Stimulated activated CD4-positive, alpha-beta T cell treated with anti-CD3 and anti-CD28 coated beads, Interleukin-1b, Interleukin-23, amount 100 ng/mL, for 24 hours (primary cell): Measurements from ENCODE around the gene CD37.
A peak's percentile ranks its signal among the peaks of the same experiment; 100 is the strongest.
"Not testable (repeated sequence)": the region's sequence is repeated elsewhere in the genome, so short reads cannot be mapped to it uniquely, and the experiment has no call there.

Source experiments
- DNase-seq, 4 experiments: peaks; one replicate each; pipeline ENCODE4 v3.0.0-alpha.2; 2020; ENCODE audit warnings: low read depth in 4 of 4, low spot score in 1 of 4

The CD37 gene, protein sequence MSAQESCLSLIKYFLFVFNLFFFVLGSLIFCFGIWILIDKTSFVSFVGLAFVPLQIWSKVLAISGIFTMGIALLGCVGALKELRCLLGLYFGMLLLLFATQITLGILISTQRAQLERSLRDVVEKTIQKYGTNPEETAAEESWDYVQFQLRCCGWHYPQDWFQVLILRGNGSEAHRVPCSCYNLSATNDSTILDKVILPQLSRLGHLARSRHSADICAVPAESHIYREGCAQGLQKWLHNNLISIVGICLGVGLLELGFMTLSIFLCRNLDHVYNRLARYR

DNA sequence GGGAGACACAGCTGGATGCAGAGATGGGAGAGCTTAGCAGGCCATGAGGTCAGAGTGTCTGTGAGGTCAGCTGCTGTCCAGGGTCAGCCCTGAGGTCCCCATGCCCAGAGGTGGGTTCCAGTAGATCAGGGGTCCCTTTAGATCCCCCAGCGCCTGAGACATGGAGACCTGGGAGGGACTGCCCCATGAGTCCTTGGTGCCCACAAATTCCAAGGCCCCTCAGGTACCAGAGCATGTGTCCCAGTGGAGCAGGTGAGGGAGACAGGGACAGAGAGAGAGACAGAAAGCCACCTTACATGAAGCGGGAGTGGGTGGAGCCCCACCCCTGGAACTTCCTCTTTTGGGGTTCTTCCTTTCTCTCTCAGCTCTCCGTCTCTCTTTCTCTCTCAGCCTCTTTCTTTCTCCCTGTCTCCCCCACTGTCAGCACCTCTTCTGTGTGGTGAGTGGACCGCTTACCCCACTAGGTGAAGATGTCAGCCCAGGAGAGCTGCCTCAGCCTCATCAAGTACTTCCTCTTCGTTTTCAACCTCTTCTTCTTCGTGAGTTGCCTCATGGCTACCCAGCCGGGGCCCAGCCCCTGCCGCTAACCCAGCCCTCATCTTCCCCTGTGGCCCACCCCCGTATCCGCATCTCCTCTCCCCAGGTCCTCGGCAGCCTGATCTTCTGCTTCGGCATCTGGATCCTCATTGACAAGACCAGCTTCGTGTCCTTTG, at the start of gene CD37:
Gene CD37, plus strand, starts transcription at position 336 of the 713 bp plus-strand sequence. Its CDS starts 135 bp downstream, at position 471.
- DNase-seq, result peak in 1 of 4 experiments; percentile 36

DNA sequence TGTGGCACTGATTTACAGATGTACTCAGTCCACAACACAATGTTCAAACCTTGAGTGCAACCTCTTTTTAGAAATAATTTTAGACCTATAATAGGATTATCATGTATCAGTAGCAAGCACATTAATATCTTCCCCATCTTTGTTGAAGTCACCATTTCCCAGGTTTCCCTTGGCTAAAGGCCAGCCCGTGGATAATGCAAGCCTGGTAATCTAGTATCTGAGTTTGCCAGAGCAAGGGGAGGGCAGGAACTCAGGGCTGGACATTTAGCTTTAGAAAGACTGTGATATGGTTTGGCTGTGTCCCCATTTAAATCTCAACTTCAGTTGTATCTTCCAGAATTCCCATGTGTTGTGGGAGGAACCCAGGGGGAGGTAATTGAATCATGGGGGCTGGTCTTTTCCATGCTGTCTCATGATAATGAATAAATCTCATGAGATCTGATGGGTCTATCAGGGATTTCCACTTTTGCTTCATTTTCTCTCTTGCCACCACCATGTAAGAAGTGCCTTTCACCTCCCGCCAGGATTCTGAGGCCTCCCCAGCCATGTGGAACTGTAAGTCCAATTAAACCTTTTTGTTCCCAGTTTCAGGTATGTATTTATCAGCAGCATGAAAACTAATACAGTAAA, 48.0 kb upstream of the CD37 start:
- no peak for DNase-seq

DNA sequence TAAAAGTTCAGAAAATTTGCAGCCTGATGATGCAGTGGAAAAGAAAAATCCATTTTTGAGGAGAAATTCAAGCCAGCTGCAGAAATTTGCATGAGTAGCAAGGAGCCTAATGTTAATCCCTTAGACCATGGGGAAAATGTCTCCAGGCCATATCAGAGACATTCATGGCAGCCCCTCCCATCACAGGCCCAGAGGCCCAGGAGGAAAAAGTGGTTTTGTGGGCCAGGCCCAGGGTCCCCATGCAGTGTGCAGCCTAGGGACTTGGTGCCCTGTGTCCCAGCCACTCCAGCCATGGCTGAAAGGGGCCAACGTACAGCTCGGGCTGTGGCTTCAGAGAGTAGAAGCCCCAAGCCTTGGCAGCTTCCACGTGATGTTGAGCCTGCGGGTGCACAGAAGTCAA, 47.0 kb upstream of the CD37 start:
- not testable (repeated sequence) for DNase-seq

DNA sequence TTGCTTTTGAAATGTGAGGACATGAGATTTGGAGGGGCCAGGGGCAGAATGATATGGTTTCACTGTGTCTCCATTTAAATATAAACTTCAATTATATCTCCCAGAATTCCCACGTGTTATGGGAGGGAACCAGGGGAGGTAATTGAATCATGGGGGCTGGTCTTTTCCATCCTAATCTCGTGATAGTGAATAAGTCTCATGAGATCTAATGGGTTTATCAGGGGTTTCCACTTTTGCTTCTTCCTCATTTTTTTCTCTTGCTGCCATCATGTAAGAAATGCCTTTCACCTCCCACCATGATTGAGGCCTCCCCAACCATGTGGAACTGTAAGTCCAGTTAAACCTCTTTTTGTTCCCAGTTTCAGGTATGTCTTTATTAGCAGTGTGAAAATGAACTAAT, 45.9 kb upstream of the CD37 start:
- not testable (repeated sequence) for DNase-seq

DNA sequence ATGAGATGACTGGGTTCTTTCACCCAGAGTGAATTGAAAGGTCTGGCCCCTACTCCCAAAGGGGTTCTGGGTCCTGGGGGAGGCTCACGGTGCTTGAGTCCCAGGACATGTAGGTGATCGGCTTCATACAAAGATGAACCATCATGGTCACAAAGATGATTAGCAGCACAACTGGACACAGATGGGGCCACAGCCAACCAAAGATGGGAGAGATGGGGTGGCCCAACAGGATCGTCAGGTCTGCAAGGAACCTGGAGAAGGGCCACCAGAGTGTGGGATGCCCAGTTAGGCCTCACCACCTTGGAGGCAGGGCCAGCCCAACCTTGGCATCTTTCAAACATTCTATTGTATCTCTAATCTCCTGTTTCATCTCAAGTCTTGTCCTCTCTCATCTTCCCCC, 44.7 kb upstream of the CD37 start:
- DNase-seq, result no peak

DNA sequence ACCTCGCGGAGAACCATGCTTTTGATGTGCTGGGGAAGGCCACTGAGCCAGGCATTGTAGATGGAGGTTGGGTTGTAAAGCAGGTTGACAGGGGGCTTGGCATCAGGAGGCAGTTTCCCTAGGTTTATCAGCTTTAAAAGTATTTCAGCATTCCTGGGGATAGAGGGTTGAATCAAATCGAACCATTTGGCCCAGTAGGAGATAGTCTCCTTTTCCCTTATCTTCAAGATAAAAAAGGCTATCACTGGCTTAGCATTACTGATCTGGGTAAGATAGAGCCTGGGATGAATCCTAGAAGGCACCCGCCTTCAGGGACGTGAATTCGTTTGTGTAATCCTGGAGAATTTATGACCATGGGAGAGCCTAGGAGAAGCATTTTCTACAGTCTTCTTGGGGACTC, 40.8 kb upstream of the CD37 start:
- DNase-seq, result no peak

DNA sequence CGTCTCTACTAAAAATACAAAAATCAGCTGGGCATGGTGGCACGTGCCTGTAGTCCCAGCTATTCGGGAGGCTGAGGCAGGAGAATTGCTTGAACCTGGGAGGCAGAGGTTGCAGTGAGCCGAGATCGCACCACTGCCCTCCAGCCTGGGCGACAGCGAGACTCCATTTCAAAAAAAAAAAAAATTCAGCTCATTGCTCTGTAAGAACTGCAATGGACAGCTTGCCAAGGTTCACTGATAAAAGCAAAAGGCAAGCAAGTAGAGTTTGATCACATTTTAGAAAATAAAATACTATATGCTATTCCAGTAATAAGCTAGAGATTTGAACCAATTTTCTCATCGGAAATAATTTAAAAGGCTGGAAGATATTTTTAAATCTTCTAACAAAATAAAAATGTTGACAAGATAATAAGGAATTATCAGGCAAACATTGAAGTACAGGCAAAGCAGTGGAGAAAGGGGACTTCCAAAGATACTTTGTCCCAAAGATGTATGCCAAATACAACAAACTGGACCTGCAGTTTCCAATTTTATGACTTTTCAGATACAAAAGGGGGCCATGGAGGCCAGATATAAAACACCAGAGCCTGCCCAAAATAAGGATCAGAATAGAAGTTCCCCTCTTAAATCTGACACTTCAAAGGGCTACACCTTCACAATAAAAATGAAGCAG, 39.9 kb upstream of the CD37 start:
- DNase-seq, result no peak

DNA sequence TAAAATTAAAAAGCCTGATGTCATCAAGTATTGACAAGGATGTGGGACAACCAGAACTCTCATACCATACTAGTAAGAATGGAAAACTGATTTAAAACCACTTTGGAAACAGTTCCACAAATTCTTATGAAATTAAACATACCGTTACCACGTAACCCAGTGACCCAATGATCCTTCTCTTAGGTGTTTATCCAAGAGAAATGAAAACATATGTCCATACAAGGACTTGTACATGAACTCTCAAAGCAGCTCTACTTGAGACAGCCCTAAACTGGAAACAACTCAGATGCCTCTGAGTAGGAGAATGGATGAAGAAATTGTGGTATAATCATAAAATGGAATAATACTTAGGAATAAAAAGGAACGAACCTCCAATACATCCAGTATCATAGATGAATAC, 37.8 kb upstream of the CD37 start:
- DNase-seq, result no peak

DNA sequence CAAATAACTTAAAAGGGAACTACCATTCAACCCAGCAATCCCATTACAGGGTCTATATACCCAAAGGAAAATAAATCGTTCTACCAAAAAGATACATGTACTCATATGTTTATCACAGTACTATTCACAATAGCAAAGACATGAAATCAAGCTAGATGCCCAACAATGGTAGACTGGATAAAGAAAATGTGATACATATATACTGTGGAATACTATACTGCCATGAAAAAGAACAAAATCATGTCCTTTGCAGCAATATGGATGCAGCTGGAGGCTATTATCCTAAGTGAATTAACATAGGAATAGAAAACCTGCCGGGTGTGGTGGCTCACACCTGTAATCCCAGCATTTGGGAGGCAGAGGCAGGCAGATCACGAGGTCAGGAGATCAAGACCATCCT, 36.6 kb upstream of the CD37 start:
- not testable (repeated sequence) for DNase-seq

DNA sequence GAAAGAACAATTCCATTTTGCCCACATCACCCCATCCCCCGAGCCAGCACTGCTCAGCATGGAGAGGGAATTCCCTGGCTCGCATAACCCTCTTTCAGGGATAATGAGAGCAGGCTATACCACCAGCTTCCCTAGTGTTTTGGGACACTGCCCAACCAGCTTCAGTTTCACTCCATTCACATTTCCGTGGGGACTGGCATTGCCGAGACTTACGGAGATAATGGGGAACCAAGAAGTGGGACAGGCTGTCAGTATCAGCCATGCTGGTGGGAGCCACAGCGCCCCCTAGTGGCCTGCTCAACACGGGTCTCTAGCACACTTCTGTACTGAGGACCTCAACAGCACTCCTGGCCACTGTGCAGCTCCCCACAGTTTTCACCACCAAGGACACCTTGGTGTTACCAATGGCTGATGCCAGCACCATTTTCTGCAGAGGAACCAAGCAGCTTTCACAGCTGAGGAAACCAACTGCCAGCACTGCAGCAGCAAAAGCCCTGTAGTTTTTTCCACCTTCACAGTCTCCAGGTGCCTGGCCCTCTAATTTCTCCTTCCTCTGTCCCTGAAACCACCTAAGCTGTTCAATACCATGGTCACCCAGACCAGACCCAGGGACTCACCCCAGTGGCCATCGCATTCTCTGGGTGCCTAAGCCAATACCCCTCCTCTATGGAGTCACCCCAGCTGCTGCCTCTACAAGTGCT, 33.9 kb upstream of the CD37 start:
- peak; percentile 66 to 79 (median 76) for DNase-seq

DNA sequence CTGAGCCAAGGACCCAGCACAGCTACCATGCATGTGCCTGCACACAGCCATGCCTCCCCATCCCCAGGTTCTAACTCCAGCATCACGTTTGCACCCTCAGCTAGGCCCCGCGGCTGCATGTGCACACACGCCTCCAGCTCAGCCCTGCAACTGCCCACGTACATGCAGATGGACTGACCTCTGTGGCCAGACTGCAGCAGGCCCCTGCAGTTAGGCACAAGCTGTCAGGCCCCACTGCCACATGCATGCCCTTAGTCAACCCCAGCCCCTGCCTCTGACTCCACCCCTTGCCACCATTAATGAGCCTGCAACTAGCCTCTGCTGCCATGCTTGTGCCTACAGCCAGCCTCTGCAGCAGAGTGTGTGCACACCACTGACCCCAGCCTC, 33.3 kb upstream of the CD37 start:
- DNase-seq, result no peak

DNA sequence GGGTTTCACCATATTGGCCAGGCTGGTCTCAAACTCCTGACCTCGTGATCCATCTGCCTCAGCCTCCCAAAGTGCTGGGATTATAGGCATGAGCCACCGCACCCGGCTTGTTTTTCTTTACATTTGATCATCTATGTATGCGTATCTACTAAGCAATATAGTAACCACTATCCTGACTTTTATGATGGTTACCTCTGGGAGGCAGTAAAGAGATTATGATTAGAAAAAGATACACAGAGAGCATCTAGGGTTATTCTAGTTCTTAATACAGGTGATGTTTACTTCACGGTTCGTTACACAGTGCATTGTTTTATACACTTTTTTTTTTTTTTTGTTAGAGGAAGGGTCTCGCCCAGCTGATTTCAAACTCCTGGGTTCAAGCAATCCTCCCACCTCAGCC, 28.5 kb upstream of the CD37 start:
- not testable (repeated sequence) for DNase-seq

DNA sequence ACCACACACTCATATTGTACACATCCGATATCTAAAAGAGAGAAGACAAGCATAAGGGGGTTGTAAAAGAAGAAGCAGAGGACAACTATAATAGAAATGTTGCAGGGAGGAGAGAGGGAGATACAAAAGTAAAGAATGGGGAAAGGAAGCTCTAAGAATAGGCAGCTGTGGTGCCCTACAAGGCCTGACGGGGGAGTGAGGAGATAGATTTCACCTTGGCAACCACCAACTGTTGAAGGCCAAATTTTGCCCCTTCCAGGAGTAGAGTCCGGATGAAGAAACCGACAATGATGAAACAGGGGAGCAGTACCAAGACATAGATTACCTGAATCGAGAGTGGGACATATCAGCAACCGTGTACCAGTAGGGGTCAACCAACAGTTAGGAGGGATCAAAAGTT, 26.1 kb upstream of the CD37 start:
- DNase-seq, result no peak

DNA sequence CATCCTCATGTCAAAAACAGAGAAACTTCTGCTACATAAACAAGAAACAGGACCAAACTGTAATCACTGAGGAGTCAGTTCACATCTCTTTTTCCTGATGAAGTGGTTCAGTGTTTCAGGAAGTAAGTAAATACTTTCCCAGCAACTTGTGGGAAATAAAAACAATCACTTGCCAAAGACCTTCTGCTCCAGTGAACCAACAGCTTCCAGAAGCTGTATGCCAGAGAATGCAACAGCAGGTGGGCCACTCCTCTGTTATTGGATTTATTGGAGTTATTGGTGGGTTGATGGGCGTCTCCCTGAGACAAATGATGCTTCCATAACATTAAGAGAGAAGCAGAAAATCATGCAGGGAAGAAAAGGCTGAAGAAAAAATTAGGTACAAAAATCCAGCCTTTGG, 20.1 kb upstream of the CD37 start:
- DNase-seq, result no peak

DNA sequence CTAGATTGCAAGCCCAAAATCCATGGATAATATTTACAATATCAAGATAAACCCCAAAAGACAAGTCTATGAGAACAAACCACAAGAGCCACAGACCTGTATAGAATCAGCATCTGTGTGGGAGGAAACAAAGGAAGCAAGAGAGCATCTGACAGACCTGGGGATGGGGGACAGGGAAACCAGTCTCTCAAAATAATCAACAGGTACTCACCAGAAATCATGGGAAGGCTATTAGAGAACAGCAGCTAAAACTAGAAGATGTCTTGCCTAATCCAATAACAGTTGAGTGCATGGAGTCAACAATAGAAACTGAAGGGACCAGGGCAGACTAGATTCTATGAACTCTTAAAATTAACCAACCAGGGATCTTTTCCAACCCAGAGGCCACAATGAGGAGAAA, 18.9 kb upstream of the CD37 start:
- no peak for DNase-seq

DNA sequence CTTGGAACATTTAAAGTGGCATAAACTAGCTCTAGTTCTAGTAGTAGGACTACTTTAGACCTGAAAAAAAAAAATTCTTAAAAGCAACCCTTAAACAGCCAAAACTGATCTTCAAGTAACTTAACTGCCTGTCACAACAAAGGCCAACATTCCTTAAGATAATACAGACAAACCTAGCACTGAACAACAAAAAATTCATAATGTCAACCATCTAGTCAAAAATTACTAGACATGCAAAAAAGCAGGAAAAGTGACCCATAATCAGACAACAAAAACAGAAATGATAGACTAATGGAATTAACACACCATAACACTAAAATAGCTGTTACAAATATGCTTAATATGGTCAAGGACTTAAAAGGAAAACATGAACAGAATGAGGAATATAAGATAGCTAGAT, 16.9 kb upstream of the CD37 start:
- no peak for DNase-seq

DNA sequence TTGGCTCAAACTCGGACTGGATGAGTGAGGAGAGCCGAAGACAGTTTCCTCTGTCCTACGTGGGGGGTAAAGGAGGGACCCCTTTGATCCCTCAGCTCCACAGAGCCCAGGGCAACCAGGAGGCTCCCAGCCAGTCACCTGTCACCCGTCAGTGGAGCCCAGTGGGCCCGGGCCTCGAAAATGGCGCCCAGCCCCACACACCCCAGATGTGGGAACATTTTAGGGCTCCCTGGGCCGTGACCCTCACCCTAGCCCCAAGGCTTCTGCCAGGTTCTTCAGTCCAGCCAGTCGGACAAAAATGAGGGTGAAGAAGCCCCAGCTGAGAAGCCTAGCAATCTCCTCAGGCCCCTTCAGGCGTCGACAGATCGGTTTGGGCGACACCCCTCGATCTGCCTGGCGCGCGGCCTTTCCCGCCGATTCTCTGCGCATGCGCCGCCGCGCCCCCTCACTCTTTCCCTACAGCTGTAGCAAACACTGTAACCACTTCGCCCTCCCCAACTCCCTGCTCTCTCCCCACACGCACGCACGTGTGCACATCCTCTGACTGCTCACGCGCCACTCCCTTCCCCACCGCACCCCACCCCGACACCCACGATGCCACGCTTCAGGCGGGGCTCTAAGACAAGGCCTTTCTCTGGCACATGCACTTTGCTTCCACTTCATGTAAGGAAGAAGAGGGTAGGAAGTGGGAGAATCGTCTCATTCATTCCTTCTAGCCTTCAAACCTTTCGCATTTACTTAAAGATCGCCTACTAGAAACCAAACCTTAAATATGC, 10.2 kb upstream of the CD37 start, which contains the start of gene SLC6A16:
Gene SLC6A16, minus strand, starts transcription at position 391 of the 776 bp plus-strand sequence. CDS start 13,844 bp downstream, outside the sequence.
- no peak for DNase-seq

DNA sequence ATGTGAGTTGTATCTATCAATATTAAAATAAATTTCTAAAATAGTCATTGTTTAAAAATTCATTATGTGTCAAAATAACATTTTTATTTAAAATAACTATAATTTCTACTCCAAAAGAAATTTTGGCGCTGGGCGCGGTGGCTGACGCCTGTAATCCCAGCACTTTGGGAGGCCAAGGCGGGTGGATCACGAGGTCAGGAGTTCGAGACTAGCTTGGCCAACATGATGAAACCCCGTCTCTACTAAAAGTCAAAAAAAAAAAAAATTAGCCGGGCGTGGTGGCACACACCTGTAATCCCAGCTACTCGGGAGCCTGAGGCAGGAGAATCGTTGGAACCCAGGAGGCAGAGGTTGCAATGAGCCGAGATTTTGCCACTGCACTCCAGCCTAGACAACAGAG, 9.4 kb upstream of the CD37 start:
- not testable (repeated sequence) for DNase-seq

DNA sequence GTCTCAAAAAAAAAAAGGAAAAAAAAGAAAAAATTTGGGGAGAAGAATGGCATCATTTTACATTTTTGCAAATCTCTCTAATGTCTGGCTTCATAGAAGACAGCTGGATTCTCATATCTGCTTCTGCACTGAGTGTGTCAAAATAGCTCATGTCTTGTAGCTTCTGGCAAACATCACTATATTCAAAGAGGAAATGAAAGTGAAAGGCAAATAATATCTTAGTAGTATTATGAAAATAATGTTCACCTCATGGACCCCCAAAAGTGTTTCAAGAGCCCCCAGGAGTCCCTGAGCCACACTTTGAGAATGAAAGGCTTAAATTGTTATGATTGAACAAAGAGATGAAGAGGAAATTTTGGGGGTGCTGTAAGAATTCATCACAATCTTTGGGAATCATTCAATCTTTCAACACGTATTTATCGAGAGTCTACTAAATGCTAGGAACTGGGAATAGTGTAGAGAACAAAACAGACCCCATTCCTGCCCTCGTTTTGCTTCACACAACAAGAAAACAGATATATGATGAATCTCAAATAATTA, 9.0 kb upstream of the CD37 start:
- DNase-seq, result no peak
